ENCODE results near the gene TRIM9.

- TF ChIP-seq CTCF (IDR thresholded peaks at IDR 0.05; ENCODE audit: low read depth, low read length) (no peak), EZH2phosphoT487 (IDR thresholded peaks at IDR 0.05; ENCODE audit: low read depth) (no peak)
Measured at GRCh38 chr14:50932156-50932555, 162.7 kb downstream of the TRIM9 start.

Measured in OCI-LY3 (cell line).